ENCODE data around the gene SLC2A8. TPM values are rescaled to one million over a fixed set of nuclear protein-coding genes. Genes with fewer than 3 reads are reported as not detected.

Gene SLC2A8
- polyA plus RNA-seq, 3 donors, result 6.6 to 8.7 (median 6.6) TPM

DNA sequence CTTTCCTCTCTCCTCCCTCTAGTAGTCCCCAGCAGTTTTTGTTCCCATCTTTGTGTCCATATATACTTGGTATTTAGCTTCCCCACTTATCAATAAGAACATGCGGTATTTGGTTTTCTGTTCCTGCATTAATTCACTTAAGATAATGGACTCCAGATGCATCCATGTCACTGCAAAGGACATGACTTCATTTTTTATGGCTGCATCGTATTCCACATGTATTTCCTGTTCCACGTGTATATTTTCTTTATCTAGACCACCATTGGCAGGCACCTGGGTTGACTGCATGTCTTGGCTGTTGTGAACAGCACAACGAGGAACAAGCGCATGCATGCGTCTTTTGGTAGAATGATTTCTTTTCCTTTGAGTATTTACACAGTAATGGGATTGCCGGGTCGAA, 33.4 kb downstream of the SLC2A8 start:
- Histone ChIP-seq H3K9me3 (replicated peaks in 1 of 2; ENCODE audit: control insufficient read depth in 1 of 2, insufficient read depth in 1 of 2, low read length in 2 of 2) (no peaks in the 10 kb centered on the region), H4K20me1 (ENCODE audit: insufficient read depth, low read length) (no peaks in the 10 kb centered on the region), H3K27me3 (ENCODE audit: control insufficient read depth in 2 of 2, insufficient read depth in 2 of 2, low read length in 2 of 2) (no peaks in the 10 kb centered on the region), H3K4me3 (replicated peaks in 1 of 3; ENCODE audit: low read depth in 2 of 3, low read length in 3 of 3) (no peak overlapping the region), H3K4me1 (ENCODE audit: control insufficient read depth in 1 of 2, insufficient read depth in 2 of 2, low read length in 2 of 2) (peaks cover 5% of the 10 kb centered on the region in 2 donors), H3K27ac (ENCODE audit: low read depth in 1 of 2, low read length in 2 of 2) (no peak overlapping the region), H2AFZ (ENCODE audit: insufficient read depth, low read depth, low read length, poor library complexity, severe bottlenecking) (no peak overlapping the region), H3K9ac (ENCODE audit: insufficient read depth, low read length, poor library complexity, severe bottlenecking) (no peak overlapping the region), H3K79me2 (ENCODE audit: insufficient read depth, low read length) (peaks cover 30% of the 10 kb centered on the region), H3K4me2 (replicated peaks; ENCODE audit: extremely low read depth, low read length, poor library complexity, severe bottlenecking) (no peak overlapping the region), H3K36me3 (replicated peaks in 1 of 2; ENCODE audit: control insufficient read depth in 1 of 2, insufficient read depth in 2 of 2, low read length in 2 of 2) (peaks cover 46 to 78% of the 10 kb centered on the region in 2 donors)
- Mint-ChIP-seq H3K27me3 (ENCODE audit: low read depth in 3 of 3) (peaks cover 0 to 2% (median 0%) of the 10 kb centered on the region in 3 donors), H3K9me3 (no peaks in the 10 kb centered on the region), H3K27ac (no peak overlapping the region), H3K4me3 (no peak overlapping the region), H3K36me3 (peaks cover 56 to 78% of the 10 kb centered on the region in 2 donors), H3K4me1 (peaks cover 12% of the 10 kb centered on the region)
- TF ChIP-seq, protein P1, sequence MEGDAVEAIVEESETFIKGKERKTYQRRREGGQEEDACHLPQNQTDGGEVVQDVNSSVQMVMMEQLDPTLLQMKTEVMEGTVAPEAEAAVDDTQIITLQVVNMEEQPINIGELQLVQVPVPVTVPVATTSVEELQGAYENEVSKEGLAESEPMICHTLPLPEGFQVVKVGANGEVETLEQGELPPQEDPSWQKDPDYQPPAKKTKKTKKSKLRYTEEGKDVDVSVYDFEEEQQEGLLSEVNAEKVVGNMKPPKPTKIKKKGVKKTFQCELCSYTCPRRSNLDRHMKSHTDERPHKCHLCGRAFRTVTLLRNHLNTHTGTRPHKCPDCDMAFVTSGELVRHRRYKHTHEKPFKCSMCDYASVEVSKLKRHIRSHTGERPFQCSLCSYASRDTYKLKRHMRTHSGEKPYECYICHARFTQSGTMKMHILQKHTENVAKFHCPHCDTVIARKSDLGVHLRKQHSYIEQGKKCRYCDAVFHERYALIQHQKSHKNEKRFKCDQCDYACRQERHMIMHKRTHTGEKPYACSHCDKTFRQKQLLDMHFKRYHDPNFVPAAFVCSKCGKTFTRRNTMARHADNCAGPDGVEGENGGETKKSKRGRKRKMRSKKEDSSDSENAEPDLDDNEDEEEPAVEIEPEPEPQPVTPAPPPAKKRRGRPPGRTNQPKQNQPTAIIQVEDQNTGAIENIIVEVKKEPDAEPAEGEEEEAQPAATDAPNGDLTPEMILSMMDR (IDR thresholded peaks at IDR 0.05), result no peak
- intact Hi-C loops (cut with micrococcal nuclease), result no loop called here
- 100% methylated on average over 5 of the region's 8 CpGs for WGBS (ENCODE audit: insufficient coverage)
- DNase-seq, result no peak

DNA sequence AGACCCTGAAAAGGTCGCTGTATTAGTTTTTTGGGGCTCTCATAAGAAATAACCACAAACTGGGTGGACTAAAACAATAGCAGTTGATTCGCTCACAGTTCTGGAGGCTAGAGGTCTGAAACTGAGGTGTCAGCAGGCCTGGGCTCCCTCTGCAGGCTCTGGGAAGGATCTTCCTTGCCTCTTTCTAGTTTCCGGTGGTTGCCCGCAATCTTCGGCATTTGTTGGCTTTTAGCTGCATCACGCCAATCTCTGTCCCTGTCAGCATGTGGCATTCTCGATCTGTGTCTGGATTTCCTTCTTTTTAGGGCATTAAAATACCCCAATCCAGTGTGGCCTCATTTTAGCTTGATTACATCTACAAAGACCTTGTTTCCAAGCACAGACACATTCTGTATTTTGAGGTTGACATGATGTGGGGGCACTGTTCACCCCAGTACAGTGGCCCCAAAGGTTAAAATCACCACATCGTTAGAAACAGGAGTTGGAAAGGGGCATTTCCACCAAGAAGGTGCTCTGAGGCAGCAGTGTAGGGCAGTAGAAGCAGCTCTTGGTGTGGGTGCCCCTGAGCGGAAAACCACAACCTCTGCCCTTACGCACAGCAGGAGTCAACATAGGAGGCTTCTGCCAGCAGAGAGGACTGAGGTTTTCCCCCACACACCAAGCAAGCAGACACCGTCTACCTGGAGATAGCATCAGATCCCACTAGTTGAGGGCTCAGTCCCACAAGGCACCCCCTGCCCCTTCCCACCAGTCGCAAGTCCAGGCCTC, 40.7 kb downstream of the SLC2A8 start:
- Histone ChIP-seq H3K27ac (ENCODE audit: low read depth in 1 of 2, low read length in 2 of 2) (no peak overlapping the region), H3K9me3 (replicated peaks in 1 of 2; ENCODE audit: control insufficient read depth in 1 of 2, insufficient read depth in 1 of 2, low read length in 2 of 2) (no peaks in the 10 kb centered on the region), H4K20me1 (ENCODE audit: insufficient read depth, low read length) (no peaks in the 10 kb centered on the region), H3K79me2 (ENCODE audit: insufficient read depth, low read length) (no peaks in the 10 kb centered on the region), H2AFZ (ENCODE audit: insufficient read depth, low read depth, low read length, poor library complexity, severe bottlenecking) (no peak overlapping the region), H3K4me2 (replicated peaks; ENCODE audit: extremely low read depth, low read length, poor library complexity, severe bottlenecking) (no peak overlapping the region), H3K4me3 (replicated peaks in 1 of 3; ENCODE audit: low read depth in 2 of 3, low read length in 3 of 3) (no peak overlapping the region), H3K27me3 (ENCODE audit: control insufficient read depth in 2 of 2, insufficient read depth in 2 of 2, low read length in 2 of 2) (no peaks in the 10 kb centered on the region), H3K4me1 (ENCODE audit: control insufficient read depth in 1 of 2, insufficient read depth in 2 of 2, low read length in 2 of 2) (no peaks in the 10 kb centered on the region), H3K36me3 (replicated peaks in 1 of 2; ENCODE audit: control insufficient read depth in 1 of 2, insufficient read depth in 2 of 2, low read length in 2 of 2) (peaks cover 81 to 94% of the 10 kb centered on the region in 2 donors), H3K9ac (ENCODE audit: insufficient read depth, low read length, poor library complexity, severe bottlenecking) (no peak overlapping the region)
- intact Hi-C loops (cut with micrococcal nuclease), result no loop called here
- H3K36me3 Mint-ChIP-seq, result peaks cover 85 to 100% of the 10 kb centered on the region in 2 donors
- peaks cover 0 to 5% (median 0%) of the 10 kb centered on the region in 3 donors for H3K27me3 Mint-ChIP-seq (ENCODE audit: low read depth in 3 of 3)
- TF ChIP-seq, protein P1 (IDR thresholded peaks at IDR 0.05), result no peak
- DNase-seq, result no peak
- H3K4me3 Mint-ChIP-seq, result no peak overlapping the region
- H3K27ac Mint-ChIP-seq, result no peak overlapping the region
- no peaks in the 10 kb centered on the region for H3K4me1 Mint-ChIP-seq
- WGBS (ENCODE audit: insufficient coverage), result 68% methylated on average over 8 of the region's 12 CpGs
- H3K9me3 Mint-ChIP-seq, result no peaks in the 10 kb centered on the region

All from CD14-positive monocyte (primary cell).